ENCODE data around the gene FBXL2.

GRCh38 chr3:33430571-33430970 lies 153.3 kb downstream of the FBXL2 start:
- no peak for TF ChIP-seq TAF1 (IDR thresholded peaks at IDR 0.05; ENCODE audit: low read depth)
- TF ChIP-seq NFIC (IDR thresholded peaks at IDR 0.05) = no peak
- no peak for TF ChIP-seq ZBTB7A (IDR thresholded peaks at IDR 0.05; ENCODE audit: low read depth)
- TF ChIP-seq RAD21 (IDR thresholded peaks at IDR 0.05; ENCODE audit: low read depth) = no peak
- no peak for TF ChIP-seq REST (IDR thresholded peaks at IDR 0.05; ENCODE audit: low read depth)
- no peak for TF ChIP-seq EGR1 (IDR thresholded peaks at IDR 0.05)
- no peak for TF ChIP-seq CREB1 (IDR thresholded peaks at IDR 0.05; ENCODE audit: low read depth)
- TF ChIP-seq EP300 (IDR thresholded peaks at IDR 0.05; ENCODE audit: borderline replicate concordance) = no peak
- TF ChIP-seq TCF12 (IDR thresholded peaks at IDR 0.05; ENCODE audit: low read depth) = no peak
- TF ChIP-seq YY1 (IDR thresholded peaks at IDR 0.05; ENCODE audit: low read depth) = no peak
